NCI-H510A treated with DMSO at 0.1 percent for 48 hours (cell line): ENCODE data around the gene ARMC6.
"Not testable (repeated sequence)": the region's sequence is repeated elsewhere in the genome, so short reads cannot be mapped to it uniquely, and the experiment has no call there.

Source experiments
- DNase-seq: peaks from one replicate; lab custom pipeline; 2025; lab: John Stamatoyannopoulos, UW

The ARMC6 gene

GRCh38 chr19:19022380-19022961 lies 10.9 kb upstream of the ARMC6 start:
- no peak for DNase-seq

GRCh38 chr19:19023376-19023775 lies 10.0 kb upstream of the ARMC6 start:
- not testable (repeated sequence) for DNase-seq

DNA sequence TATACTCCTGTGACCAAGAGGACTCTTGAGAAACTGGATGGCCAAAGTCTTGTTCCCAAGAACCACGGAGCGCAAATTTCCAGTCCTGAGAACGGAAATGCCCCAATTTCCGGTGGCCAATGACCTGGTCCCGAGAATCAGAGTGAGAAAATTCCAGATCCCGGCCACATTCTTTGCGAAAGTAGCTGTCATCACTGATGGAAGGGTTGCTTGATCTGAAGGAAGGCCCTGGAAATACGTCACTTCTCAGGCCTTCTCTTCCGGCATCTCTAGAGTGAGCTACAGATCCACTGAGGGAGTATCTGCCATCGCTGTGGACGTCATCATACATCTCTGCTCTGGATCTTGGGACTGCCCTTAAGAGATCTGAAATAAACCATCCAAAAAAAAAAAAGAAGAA lies 7.5 kb upstream of the ARMC6 start:
- DNase-seq: no peak

GRCh38 chr19:19026299-19026971 lies 7.0 kb upstream of the ARMC6 start:
- DNase-seq: no peak

- DNase-seq: no peak
Measured at GRCh38 chr19:19027228-19027627, 6.2 kb upstream of the ARMC6 start.

DNA sequence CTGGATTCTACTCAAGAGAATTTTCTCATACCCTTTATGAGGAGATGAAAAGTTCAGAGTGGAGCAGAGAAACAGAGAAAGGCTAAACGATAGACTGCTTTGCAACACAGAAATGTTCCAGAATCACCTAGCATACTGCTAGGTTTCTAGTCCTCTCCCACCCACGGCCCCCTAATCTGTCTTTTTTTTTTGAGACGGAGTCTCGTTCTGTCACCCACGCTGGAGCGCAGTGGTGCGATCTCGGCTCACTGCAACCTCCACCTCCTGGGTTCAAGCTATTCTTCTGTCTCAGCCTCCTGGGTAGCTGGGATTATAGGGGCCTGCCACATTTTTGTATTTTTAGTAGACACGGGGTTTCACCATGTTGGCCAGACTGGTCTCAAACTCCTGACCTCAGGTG lies 4.9 kb upstream of the ARMC6 start:
- no peak for DNase-seq

DNA sequence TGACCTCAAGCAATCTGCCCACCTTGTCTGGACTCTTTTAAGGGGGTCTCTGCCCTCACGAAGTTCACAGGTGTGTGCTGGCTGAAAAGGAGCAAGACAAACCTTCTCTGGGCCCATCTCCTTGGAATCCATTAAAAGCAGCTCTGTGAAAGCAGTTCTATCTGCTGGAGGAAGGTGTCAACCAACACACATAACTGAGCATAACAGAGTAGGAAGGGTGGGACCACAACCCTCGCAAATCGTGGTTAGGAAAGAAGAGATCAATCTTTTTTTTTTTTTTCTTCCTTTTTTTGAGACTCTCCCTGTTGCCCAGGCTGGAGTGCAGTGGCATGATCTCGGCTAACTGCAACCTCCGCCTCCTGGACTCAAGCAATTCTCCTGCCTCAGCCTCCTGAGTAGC lies 1.5 kb upstream of the ARMC6 start:
- DNase-seq: no peak

GRCh38 chr19:19032420-19033175 lies 805 bp upstream of the ARMC6 start:
- DNase-seq: peak; percentile 91

DNA sequence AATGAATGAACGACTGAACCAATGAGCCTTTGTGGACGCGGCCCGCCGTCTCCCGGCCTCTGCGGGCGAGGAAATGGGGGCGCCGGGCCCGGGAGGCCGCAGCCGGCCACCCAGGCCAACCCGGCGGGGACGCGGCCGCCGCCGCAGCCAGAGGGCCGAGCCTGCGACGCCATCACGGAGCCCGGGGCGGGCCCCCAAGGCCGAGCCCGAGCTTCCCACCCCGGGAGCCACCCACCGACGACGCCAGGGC lies 302 bp upstream of the ARMC6 start:
- no peak for DNase-seq

GRCh38 chr19:19034204-19034624 lies 811 bp downstream of the ARMC6 start:
- peak; percentile 75 for DNase-seq

DNA sequence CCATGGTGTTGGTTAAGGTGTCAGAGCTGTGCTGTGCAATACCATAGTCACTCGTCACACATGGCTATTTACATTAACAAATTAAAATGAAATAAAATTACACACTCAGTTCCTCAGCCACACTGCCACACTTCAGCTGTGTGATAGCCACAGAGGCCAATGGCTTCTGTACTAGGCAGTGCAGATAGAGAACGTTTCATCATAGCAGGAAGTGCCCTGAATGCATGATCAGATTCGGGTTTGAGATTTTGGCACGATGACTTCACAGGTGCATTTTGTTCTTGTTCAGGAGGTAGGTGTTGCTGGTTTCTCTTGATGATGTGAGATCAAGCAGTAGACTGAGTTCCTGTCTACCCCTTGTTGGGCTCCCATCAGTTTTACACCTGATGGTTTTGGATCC lies 6.5 kb downstream of the ARMC6 start:
- DNase-seq: no peak

DNA sequence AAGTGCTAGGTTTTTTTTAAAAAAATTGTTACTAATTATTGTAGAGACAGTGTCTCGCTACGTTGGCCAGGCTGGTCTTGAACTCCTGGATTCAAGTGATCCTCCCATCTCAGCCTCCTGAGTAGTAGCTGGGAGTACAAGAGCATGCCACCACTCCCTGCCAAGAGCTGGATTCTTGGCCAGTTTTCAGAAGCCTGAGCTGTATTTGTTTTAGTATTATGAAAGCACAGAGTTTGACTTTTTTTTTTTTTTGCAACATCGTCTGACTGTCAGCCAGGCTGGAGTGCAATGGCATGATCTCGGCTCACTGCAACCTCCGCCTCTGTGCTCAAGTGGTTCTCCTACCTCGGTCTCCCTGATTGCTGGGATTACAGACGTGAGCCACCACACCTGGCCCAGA lies 7.0 kb downstream of the ARMC6 start:
- no peak for DNase-seq

GRCh38 chr19:19042732-19043280 lies 9.4 kb downstream of the ARMC6 start:
- DNase-seq: no peak

- DNase-seq: no peak
Measured at GRCh38 chr19:19043481-19043880, 10.1 kb downstream of the ARMC6 start.

GRCh38 chr19:19043881-19044280 lies 10.5 kb downstream of the ARMC6 start:
- no peak for DNase-seq

DNA sequence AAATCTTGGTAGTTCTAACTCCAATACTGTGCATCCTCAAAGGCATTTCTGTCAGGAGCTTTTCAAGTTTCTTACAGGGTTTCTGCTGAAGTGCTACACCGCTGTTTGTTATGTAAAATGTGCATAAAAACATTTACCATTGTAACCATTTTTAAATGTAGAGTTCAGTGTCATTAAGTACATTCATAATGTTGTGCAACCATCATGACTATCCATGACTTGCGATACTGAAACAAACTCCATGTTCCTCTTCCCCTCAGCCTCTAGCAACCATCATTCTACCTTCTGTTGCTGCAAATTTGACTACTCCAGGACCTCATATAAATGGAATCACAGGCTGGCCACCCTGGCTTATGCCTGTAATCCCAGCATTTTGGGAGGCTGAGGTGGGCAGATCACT lies 16.0 kb downstream of the ARMC6 start:
- no peak for DNase-seq

DNA sequence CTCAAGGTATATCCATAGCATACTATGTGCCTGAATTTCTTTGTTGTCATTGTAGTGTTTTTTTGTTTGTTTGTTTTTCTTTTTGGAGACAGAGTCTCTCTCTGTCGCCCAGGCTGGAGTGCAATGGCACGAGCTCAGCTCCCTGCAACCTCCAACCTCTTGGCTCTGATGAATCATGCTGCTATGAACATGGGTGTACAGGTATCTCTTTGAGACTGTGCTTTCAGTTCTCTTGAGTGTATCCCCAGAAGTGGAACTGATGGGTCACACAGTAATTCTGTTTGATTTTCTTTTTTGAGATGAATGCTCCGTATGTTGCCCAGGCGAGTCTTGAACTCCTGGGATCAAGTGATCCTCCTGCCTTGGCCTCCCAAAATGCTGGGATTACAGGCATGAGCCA lies 16.7 kb downstream of the ARMC6 start:
- no peak for DNase-seq

GRCh38 chr19:19050731-19051130 lies 17.3 kb downstream of the ARMC6 start:
- no peak for DNase-seq

- DNase-seq: no peak
Measured at GRCh38 chr19:19051478-19052213, 18.2 kb downstream of the ARMC6 start.

DNA sequence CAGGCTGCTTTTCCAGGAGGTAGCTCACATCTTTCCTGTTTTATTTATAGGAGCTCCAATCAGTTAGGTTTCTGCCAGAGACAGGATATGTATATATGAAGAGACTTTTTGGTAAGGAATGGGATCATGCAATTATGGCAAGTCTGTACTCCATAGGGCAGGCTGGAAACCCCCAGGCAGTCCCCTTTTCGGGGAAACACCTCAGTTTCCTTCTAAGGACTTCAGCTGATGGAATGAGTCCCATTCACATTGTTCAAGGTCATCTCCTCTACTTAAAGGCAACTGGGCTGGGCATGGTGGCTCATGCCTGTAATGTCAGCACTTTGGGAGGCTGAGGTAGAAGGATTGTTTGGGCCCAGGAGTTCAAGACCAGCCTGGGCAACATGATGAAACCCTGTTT lies 19.5 kb downstream of the ARMC6 start:
- no peak for DNase-seq

GRCh38 chr19:19053508-19054314 lies 20.3 kb downstream of the ARMC6 start:
- peak; percentile 14 for DNase-seq
